K562 (cell line): ENCODE data around the gene RHNO1. TPM values are rescaled to one million over a fixed set of nuclear protein-coding genes. Genes with fewer than 3 reads are reported as not detected.

Experiments
- ATAC-seq: fragments of 200-7000 bp; cut with Tn5 transposase; 3 replicates; pipeline ENCODE4 v1.9.1; 2020; ENCODE audit warnings: moderate library complexity
- BruUV-seq: library from RNA; stranded (reverse); fragments of 400-500 nt; replicated peaks from 2 replicates; lab custom pipeline; 2021; lab: Mats Ljungman, UMichigan
- CTCF ChIA-PET: fragments of 300-600 bp; formaldehyde crosslinking; extraction: SDS; loops from one replicate; lab custom pipeline; 2021; ENCODE audit warnings: low intra/inter-chr PET ratio; lab: Yijun Ruan, JAX
- POLR2A ChIA-PET: fragments of 300-600, 350-650 bp; sonication (Branson Sonifier 250); formaldehyde crosslinking; extraction: SDS; loops from one replicate; lab custom pipeline; 2021; ENCODE audit warnings: antibody characterized with exemption, inconsistent platforms; lab: Yijun Ruan, JAX
- DNase-seq, 4 experiments: peaks; one replicate each; pipeline versions ENCODE4 v3.0.0 to v3.0.0-alpha.2; 2011 to 2018; ENCODE audit warnings: low spot score in 3 of 4, mixed read lengths in 3 of 4; ENCODE audit errors: extremely low read depth in 1 of 4
- FAIRE-seq: peaks from 2 replicates; lab custom pipeline; 2011; peaks lifted over from hg19 to GRCh38; lab: Jason Lieb, UNC
- H2AFZ ChIP-seq: 2 replicates; pipeline ENCODE4 v1.6.0; 2011; ENCODE audit warnings: low read depth, low read length, control low read depth, inconsistent platforms
- H3K27ac ChIP-seq: fragments of 200-600 bp; 3 replicates; pipeline ENCODE4 v1.8.0; 2011; ENCODE audit warnings: low read depth, mild to moderate bottlenecking, control low read depth, inconsistent platforms, low read length, moderate library complexity, mixed read lengths; ENCODE audit errors: extremely low read depth
- H3K27me3 ChIP-seq, 2 experiments: fragments of 300-600 bp in 1 of 2; 2 replicates in 1 of 2; 3 replicates in 1 of 2; pipeline versions ENCODE4 v1.6.0 to v1.8.0; 2011; ENCODE audit warnings: inconsistent platforms in 2 of 2, low read length in 2 of 2, mild to moderate bottlenecking in 1 of 2, mixed read lengths in 1 of 2, moderate library complexity in 1 of 2; ENCODE audit not compliant: control insufficient read depth in 2 of 2, insufficient read depth in 2 of 2
- H3K36me3 ChIP-seq: fragments of 300-600 bp; 3 replicates; pipeline ENCODE4 v1.8.0; 2011; ENCODE audit warnings: mild to moderate bottlenecking, low read length, inconsistent platforms; ENCODE audit not compliant: control insufficient read depth, insufficient read depth
- H3K4me1 ChIP-seq, 2 experiments: fragments of 200-600 bp in 1 of 2; replicated peaks in 1 of 2; 2 replicates in 1 of 2; 3 replicates in 1 of 2; pipeline versions ENCODE4 v1.5.1 to v1.8.0; 2011; ENCODE audit warnings: inconsistent platforms in 2 of 2, low read length in 2 of 2, mild to moderate bottlenecking in 1 of 2, mixed read lengths in 1 of 2, moderate library complexity in 1 of 2; ENCODE audit not compliant: control insufficient read depth in 2 of 2, insufficient read depth in 2 of 2
- H3K4me2 ChIP-seq: 2 replicates; pipeline ENCODE4 v1.6.1; 2011; ENCODE audit warnings: low read length, control low read depth, inconsistent platforms, mixed read lengths; ENCODE audit not compliant: insufficient read depth
- H3K4me3 ChIP-seq: fragments of 200-600 bp; sonication (generic), shearing (Covaris generic); 2 replicates; pipeline ENCODE4 v1.5.1; 2016; ENCODE audit warnings: control low read depth, inconsistent platforms
- H3K79me2 ChIP-seq: fragments of 200-600 bp; 3 replicates; pipeline ENCODE4 v1.8.0; 2011; ENCODE audit warnings: low read length, inconsistent platforms; ENCODE audit not compliant: control insufficient read depth, insufficient read depth
- H3K9ac ChIP-seq, 2 experiments: 2 replicates each; pipeline versions ENCODE4 v1.6.0 to v1.6.1; 2011; ENCODE audit warnings: low read depth in 2 of 2, low read length in 2 of 2, control low read depth in 1 of 2, inconsistent platforms in 1 of 2, mild to moderate bottlenecking in 1 of 2, mixed read lengths in 1 of 2; ENCODE audit not compliant: insufficient read depth in 1 of 2
- H3K9me1 ChIP-seq: one replicate; pipeline ENCODE4 v1.6.0; 2011; ENCODE audit warnings: inconsistent platforms, mild to moderate bottlenecking, low read length, moderate library complexity; ENCODE audit not compliant: control insufficient read depth, insufficient read depth
- H3K9me3 ChIP-seq: replicated peaks from 2 replicates; pipeline ENCODE4 v1.5.1; 2011; ENCODE audit warnings: low read depth, low read length, inconsistent platforms; ENCODE audit not compliant: control insufficient read depth, insufficient read depth
- H4K20me1 ChIP-seq: replicated peaks from 2 replicates; pipeline ENCODE4 v1.6.1; 2011; ENCODE audit warnings: low read length, inconsistent platforms, mixed read lengths; ENCODE audit not compliant: control insufficient read depth, insufficient read depth
- BRCA1 ChIP-seq, 2 experiments: fragments of 450-650 bp in 1 of 2; sonication (generic) in 1 of 2; formaldehyde crosslinking in 1 of 2; IDR thresholded peaks; 2 replicates each; pipeline versions ENCODE4 v1.5.0 to v1.6.1; 2017 to 2020; ENCODE audit warnings: mild to moderate bottlenecking in 1 of 2, missing genetic modification reagents in 1 of 2
- CREBBP ChIP-seq: IDR thresholded peaks from one replicate; pipeline ENCODE4 v1.6.1; 2012; ENCODE audit warnings: low read depth, mild to moderate bottlenecking, control low read depth, inconsistent platforms, low read length
- CTBP1 ChIP-seq: fragments of 450-650 bp; IDR thresholded peaks from 2 replicates; pipeline ENCODE4 v1.6.1; 2016; ENCODE audit warnings: borderline replicate concordance
- FOSL1 ChIP-seq: fragments of 200-800 bp; sonication (Bioruptor generic); conservative IDR thresholded peaks from 2 replicates; pipeline ENCODE4 v1.6.1; 2016; ENCODE audit warnings: missing genetic modification characterization, missing compliant biosample characterization
- FOXJ3 ChIP-seq: sonication (generic); formaldehyde crosslinking; IDR thresholded peaks from 2 replicates; pipeline ENCODE4 v1.4.0; 2020; ENCODE audit warnings: mild to moderate bottlenecking, missing genetic modification reagents
- GTF2B ChIP-seq: IDR thresholded peaks from 2 replicates; pipeline ENCODE4 v1.6.1; 2011; ENCODE audit not compliant: insufficient read length; ENCODE audit errors: extremely low read depth
- HNRNPLL ChIP-seq: fragments of 200-400 bp; formaldehyde crosslinking; IDR thresholded peaks from 2 replicates; pipeline ENCODE4 v1.6.1; 2017; ENCODE audit warnings: low read length, low read depth, mild to moderate bottlenecking; ENCODE audit not compliant: poor library complexity, severe bottlenecking
- MAFK ChIP-seq: IDR thresholded peaks from 2 replicates; pipeline ENCODE4 v1.6.1; 2011; ENCODE audit warnings: low read length, improper control_type of control experiment
- MCM3 ChIP-seq: fragments of 450-650 bp; IDR thresholded peaks from 2 replicates; pipeline ENCODE4 v1.6.1; 2016
- MTF1 ChIP-seq: fragments of 250-450 bp; sonication (Bioruptor Pico); IDR thresholded peaks from 2 replicates; pipeline ENCODE4 v1.9.0; 2021; ENCODE audit warnings: moderate library complexity, mild to moderate bottlenecking, inconsistent platforms, borderline replicate concordance
- NFATC3 ChIP-seq: fragments of 450-650 bp; IDR thresholded peaks from 2 replicates; pipeline ENCODE4 v1.6.1; 2017; ENCODE audit warnings: mild to moderate bottlenecking
- NFE2 ChIP-seq: IDR thresholded peaks from 2 replicates; pipeline ENCODE4 v1.6.1; 2014; ENCODE audit warnings: antibody characterized with exemption, low read depth
- PREB ChIP-seq: sonication (generic); formaldehyde crosslinking; IDR thresholded peaks from 2 replicates; pipeline ENCODE4 v1.8.1; 2023; ENCODE audit warnings: mild to moderate bottlenecking, missing genetic modification reagents
- SREBF1 ChIP-seq: fragments of 150-350 bp; IDR thresholded peaks from 2 replicates; pipeline ENCODE4 v1.6.1; 2014; ENCODE audit warnings: antibody characterized with exemption, low read depth, low read length, borderline replicate concordance
- ZBTB11 ChIP-seq, 3 experiments: fragments of 200-800 bp in 1 of 3; fragments of 250-450 bp in 1 of 3; fragments of 450-650 bp in 1 of 3; sonication (Bioruptor Pico) in 1 of 3; sonication (Bioruptor generic) in 1 of 3; formaldehyde crosslinking in 1 of 3; IDR thresholded peaks; 2 replicates each; pipeline versions ENCODE4 v1.6.1 to v1.8.0; 2016 to 2022; ENCODE audit warnings: mild to moderate bottlenecking in 2 of 3, missing genetic modification characterization in 2 of 3, missing compliant biosample characterization in 1 of 3, moderate library complexity in 1 of 3
- ZBTB2 ChIP-seq: fragments of 450-650 bp; IDR thresholded peaks from 2 replicates; pipeline ENCODE4 v1.6.1; 2016; ENCODE audit warnings: antibody characterized with exemption
- ZNF140 ChIP-seq: fragments of 250-450 bp; sonication (Bioruptor Pico); IDR thresholded peaks from 2 replicates; pipeline ENCODE4 v1.8.0; 2021; ENCODE audit warnings: moderate library complexity, mild to moderate bottlenecking, inconsistent platforms
- ZSCAN29 ChIP-seq: fragments of 450-650 bp; IDR thresholded peaks from 2 replicates; pipeline ENCODE4 v1.6.1; 2017
- WGBS: fragments of 100-300 bp; shearing (Covaris generic); methylation state at CpG from one replicate; pipeline ENCODE4 v1.1.6; 2016; ENCODE audit warnings: low coverage, mixed read lengths; ENCODE audit not compliant: insufficient coverage; ENCODE audit errors: missing lambda C conversion rate; 5-methylcytosine and 5-hydroxymethylcytosine counted together
- in situ Hi-C: fragments of 300-500 bp; cut with MboI; formaldehyde crosslinking; loops from 4 replicates; pipeline ENCODE4 v1.15.0; 2018; ENCODE audit warnings: inconsistent platforms, mixed read lengths
- intact Hi-C: fragments of 100-400 bp; cut with micrococcal nuclease; formaldehyde crosslinking; loops from 2 replicates; pipeline ENCODE4 v1.14.2; 2022
- polyA plus RNA-seq, 8 experiments: library from polyadenylated mRNA; depleted of rRNA in 4 of 8; stranded (reverse) in 5 of 8; unstranded in 3 of 8; fragments of >200 nt; fragmentation: Nextera tagmentation in 2 of 8; fragmentation: Illumina TruSeq in 1 of 8; extraction: Ambion mirVana in 2 of 8; extraction: Trizol in 1 of 8; gene quantifications; 2 replicates each; pipeline versions ENCODE4 v1.2.1 to v1.2.3, GENCODE V29; 2011 to 2014; ENCODE audit warnings: inconsistent platforms in 1 of 8, missing spikeins in 1 of 8
- total RNA-seq, 7 experiments: library from RNA; depleted of rRNA in 6 of 7; stranded (reverse); fragments of >200 nt in 6 of 7; fragmentation: Illumina TruSeq in 2 of 7; extraction: Trizol in 2 of 7; gene quantifications; 2 replicates each; pipeline versions ENCODE4 v1.2.1 to v1.2.3, GENCODE V29; 2011 to 2021; ENCODE audit warnings: low replicate concordance in 1 of 7

The RHNO1 gene
- total and polyA plus RNA-seq, 9 of the 15 experiments (the other 6 are each of a cell fraction or from before 2014, with no cell fraction given) = 20.8 to 62.7 (median 28.8) TPM

GRCh38 chr12:2862876-2863275, 14.1 kb upstream of the RHNO1 start:
- H3K27me3 ChIP-seq = no peaks in the 10 kb centered on the region
- no peaks in the 10 kb centered on the region; the same call in 1 of the 2 replicates for H4K20me1 ChIP-seq
- ChIA-PET POLR2A (interaction anchor here (0.6 kb wide), 1 partner anchor 14 kb away, joined by 3 read pairs; no protein-coding TSS in a partner anchor), CTCF (no interaction called here)
- ATAC-seq = no peak
- no peaks in the 10 kb centered on the region for H3K79me2 ChIP-seq
- no peak overlapping the region for H3K9ac ChIP-seq
- H3K36me3 ChIP-seq = peaks cover 74% of the 10 kb centered on the region; the same call in 2 of the 3 replicates
- FAIRE-seq = no peak
- H3K9me3 ChIP-seq = no peaks in the 10 kb centered on the region
- H2AFZ ChIP-seq = no peak overlapping the region
- H3K4me2 ChIP-seq = no peak overlapping the region
- no peak overlapping the region for H3K4me3 ChIP-seq
- H3K9me1 ChIP-seq = no peaks in the 10 kb centered on the region
- no TSS peak for BruUV-seq
- H3K4me1 ChIP-seq = no peaks in the 10 kb centered on the region
- no peak overlapping the region for H3K27ac ChIP-seq
- in situ Hi-C loops = no loop called here
- no peak for DNase-seq
- WGBS = 87% methylated on average over 7 of the region's 7 CpGs
- intact Hi-C loops = no loop called here
- no peak for TF ChIP-seq SREBF1
- TF ChIP-seq ZBTB11 (CRISPR knock-in tag; IDR thresholded peaks at IDR 0.05) = no peak
- no peak for TF ChIP-seq NFATC3
- TF ChIP-seq MCM3 = no peak
- TF ChIP-seq GTF2B = no peak
- TF ChIP-seq NFE2 = no peak
- no peak for TF ChIP-seq ZNF140
- TF ChIP-seq MTF1 (CRISPR knock-in tag) = no peak
- no peak for TF ChIP-seq ZBTB2
- TF ChIP-seq PREB = no peak
- TF ChIP-seq ZSCAN29 = no peak
- TF ChIP-seq CTBP1 = no peak
- no peak for TF ChIP-seq BRCA1 (IDR thresholded peaks at IDR 0.05)
- TF ChIP-seq BRCA1 (CRISPR knock-in tag; IDR thresholded peaks at IDR 0.05) = no peak
- no peak for TF ChIP-seq HNRNPLL
- TF ChIP-seq CREBBP = no peak
- no peak for TF ChIP-seq MAFK
- no peak for TF ChIP-seq FOSL1 (tag)
- TF ChIP-seq FOXJ3 (CRISPR knock-in tag) = no peak
